Nephron progenitor cell (in vitro differentiated cells): Measurements from ENCODE around the gene DUS2.
"Not testable (repeated sequence)": the region's sequence is repeated elsewhere in the genome, so short reads cannot be mapped to it uniquely, and the experiment has no call there.

Experiments
- DNase-seq: peaks from one replicate; pipeline ENCODE4 v3.0.0; 2021
- H3K27ac Mint-ChIP-seq: 2 replicates; pipeline ENCODE4 v1.8.0; 2021; ENCODE audit warnings: mild to moderate bottlenecking, moderate library complexity, mixed read lengths
- H3K27me3 Mint-ChIP-seq: 2 replicates; pipeline ENCODE4 v1.8.0; 2021; ENCODE audit warnings: mild to moderate bottlenecking, low read depth, mixed read lengths; ENCODE audit not compliant: poor library complexity
- H3K36me3 Mint-ChIP-seq: 2 replicates; pipeline ENCODE4 v1.8.0; 2021; ENCODE audit warnings: low read depth, mixed read lengths
- H3K4me1 Mint-ChIP-seq: 2 replicates; pipeline ENCODE4 v1.8.0; 2021; ENCODE audit warnings: mixed read lengths
- H3K4me3 Mint-ChIP-seq: 2 replicates; pipeline ENCODE4 v1.8.0; 2021; ENCODE audit warnings: mild to moderate bottlenecking, moderate library complexity, mixed read lengths
- H3K9me3 Mint-ChIP-seq: 2 replicates; pipeline ENCODE4 v1.8.0; 2021; ENCODE audit warnings: mild to moderate bottlenecking, moderate library complexity, mixed read lengths
- CTCF ChIP-seq: fragments of 200-600 bp; sonication (generic); IDR thresholded peaks from 2 replicates; pipeline ENCODE4 v1.5.0; 2021; ENCODE audit warnings: antibody characterized with exemption

DUS2 gene

GRCh38 chr16:68021490-68021889 is 1.6 kb upstream of the DUS2 start:
- DNase-seq, result no peak
- no peak for TF ChIP-seq CTCF
- Mint-ChIP-seq H3K9me3 (no peaks in the 10 kb centered on the region), H3K27ac (no peak overlapping the region), H3K27me3 (peaks cover 6% of the 10 kb centered on the region), H3K4me1 (peaks cover 27% of the 10 kb centered on the region), H3K36me3 (peaks cover 20% of the 10 kb centered on the region), H3K4me3 (peak overlapping the region; percentile 100)

GRCh38 chr16:68022278-68022727 is 781 bp upstream of the DUS2 start:
- Mint-ChIP-seq H3K4me3 (peak overlapping the region; percentile 100), H3K36me3 (peaks cover 27% of the 10 kb centered on the region), H3K27me3 (no peaks in the 10 kb centered on the region), H3K9me3 (no peaks in the 10 kb centered on the region), H3K27ac (peak overlapping the region; percentile 99), H3K4me1 (peaks cover 27% of the 10 kb centered on the region)
- no peak for DNase-seq
- TF ChIP-seq CTCF, result no peak

GRCh38 chr16:68028996-68029395 is 5.9 kb downstream of the DUS2 start:
- H3K27me3 Mint-ChIP-seq, result no peaks in the 10 kb centered on the region
- H3K36me3 Mint-ChIP-seq, result peaks cover 24% of the 10 kb centered on the region
- H3K4me1 Mint-ChIP-seq, result peaks cover 6% of the 10 kb centered on the region
- H3K9me3 Mint-ChIP-seq, result no peaks in the 10 kb centered on the region
- H3K27ac Mint-ChIP-seq, result no peak overlapping the region
- no peak for TF ChIP-seq CTCF
- H3K4me3 Mint-ChIP-seq, result no peak overlapping the region
- DNase-seq, result no peak

- not testable (repeated sequence) for H3K9me3 Mint-ChIP-seq, H3K4me3 Mint-ChIP-seq, H3K27me3 Mint-ChIP-seq, H3K27ac Mint-ChIP-seq, DNase-seq, H3K4me1 Mint-ChIP-seq
- peaks cover 24% of the 10 kb centered on the region for H3K36me3 Mint-ChIP-seq
Measured at GRCh38 chr16:68030108-68030507, 7.0 kb downstream of the DUS2 start.

- Mint-ChIP-seq H3K27ac (peak overlapping the region; percentile 75), H3K36me3 (peaks cover 16% of the 10 kb centered on the region), H3K4me1 (no peaks in the 10 kb centered on the region), H3K27me3 (no peaks in the 10 kb centered on the region), H3K9me3 (no peaks in the 10 kb centered on the region), H3K4me3 (no peak overlapping the region)
- TF ChIP-seq CTCF, result no peak
- no peak for DNase-seq
Measured at GRCh38 chr16:68031951-68032350, 8.9 kb downstream of the DUS2 start.

- Mint-ChIP-seq H3K4me3 (no peak overlapping the region), H3K9me3 (no peaks in the 10 kb centered on the region), H3K27me3 (no peaks in the 10 kb centered on the region), H3K27ac (no peak overlapping the region), H3K36me3 (peaks cover 10% of the 10 kb centered on the region), H3K4me1 (no peaks in the 10 kb centered on the region)
- no peak for TF ChIP-seq CTCF
- DNase-seq, result no peak
Measured at GRCh38 chr16:68033101-68033500, 10.0 kb downstream of the DUS2 start.
